GM23338 (cell line): Measurements from ENCODE around the gene PGS1.

Experiments used
- CREB1 ChIP-seq: fragments of 250-450 bp; sonication (Bioruptor Pico); IDR thresholded peaks from 2 replicates; pipeline ENCODE4 v1.5.0; 2020; ENCODE audit warnings: low read depth, mild to moderate bottlenecking, moderate library complexity
- CTCF ChIP-seq, 2 experiments: fragments of 200-600 bp in 1 of 2; sonication (generic) in 1 of 2; conservative IDR thresholded peaks; 2 replicates each; pipeline versions ENCODE4 v1.5.1 to v1.6.1; 2016 to 2017; ENCODE audit warnings: antibody characterized with exemption in 2 of 2, low read depth in 2 of 2, mild to moderate bottlenecking in 2 of 2, moderate library complexity in 1 of 2
- EZH2 ChIP-seq: fragments of 200-600 bp; sonication (generic); IDR thresholded peaks from one replicate; pipeline ENCODE4 v1.8.0; 2017; ENCODE audit warnings: antibody characterized with exemption, mild to moderate bottlenecking, low read depth; ENCODE audit not compliant: unreplicated experiment
- EZH2phosphoT487 ChIP-seq: fragments of 200-600 bp; sonication (generic); IDR thresholded peaks from one replicate; pipeline ENCODE4 v1.8.1; 2018; ENCODE audit warnings: antibody characterized with exemption; ENCODE audit not compliant: unreplicated experiment
- POLR2AphosphoS5 ChIP-seq: IDR thresholded peaks from 2 replicates; pipeline ENCODE4 v1.6.1; 2016; ENCODE audit warnings: antibody characterized with exemption, low read depth
- STAT1 ChIP-seq: IDR thresholded peaks from one replicate; pipeline ENCODE4 v1.6.1; 2016; ENCODE audit warnings: antibody characterized with exemption; ENCODE audit not compliant: unreplicated experiment
- ZNF331 ChIP-seq: fragments of 250-450 bp; sonication (Bioruptor Pico); IDR thresholded peaks from 2 replicates; pipeline ENCODE4 v1.5.0; 2020; ENCODE audit warnings: low read depth, mild to moderate bottlenecking, moderate library complexity
- TF ChIP-seq, protein P1 (sequence below): IDR thresholded peaks from one replicate; pipeline ENCODE4 v1.6.1; 2018; ENCODE audit warnings: antibody characterized with exemption; ENCODE audit not compliant: unreplicated experiment
- TF ChIP-seq, protein P2 (sequence below): fragments of 250-450 bp; sonication (Bioruptor Pico); IDR thresholded peaks from 2 replicates; pipeline ENCODE4 v1.5.0; 2020; ENCODE audit warnings: mild to moderate bottlenecking, moderate library complexity

DNA sequence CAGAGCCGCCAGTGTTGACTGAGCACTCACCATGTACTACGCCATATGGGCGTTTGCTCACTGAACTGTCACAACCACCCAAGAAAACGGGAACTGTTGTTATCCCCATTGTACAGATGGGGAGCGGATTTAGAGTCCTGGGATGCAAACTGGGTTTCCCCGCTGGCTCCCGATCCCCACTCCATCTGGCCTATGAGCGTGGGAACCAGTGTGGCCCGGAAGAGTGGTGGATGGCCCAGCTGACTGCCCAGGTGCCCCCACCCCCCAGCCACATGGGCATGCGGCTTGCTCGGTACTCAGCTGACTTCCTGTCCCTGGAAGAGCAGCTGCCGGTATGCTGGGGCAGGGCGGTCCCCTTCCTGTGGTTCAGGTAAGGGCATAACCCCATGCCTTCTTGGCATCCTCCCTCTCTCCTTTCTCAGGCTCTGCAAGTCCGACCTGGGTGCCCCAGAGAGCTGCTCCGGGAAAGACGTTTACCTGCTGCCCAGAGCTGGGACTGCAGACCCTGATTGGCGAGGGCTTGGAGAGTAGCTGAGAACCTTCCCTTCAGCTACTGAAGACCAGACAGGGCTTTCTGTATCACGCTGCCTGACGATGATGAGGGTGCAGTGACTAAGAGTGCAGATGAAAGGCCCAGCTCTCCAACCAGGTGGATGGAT, 34.8 kb upstream of the PGS1 start:
- TF ChIP-seq, protein P1, sequence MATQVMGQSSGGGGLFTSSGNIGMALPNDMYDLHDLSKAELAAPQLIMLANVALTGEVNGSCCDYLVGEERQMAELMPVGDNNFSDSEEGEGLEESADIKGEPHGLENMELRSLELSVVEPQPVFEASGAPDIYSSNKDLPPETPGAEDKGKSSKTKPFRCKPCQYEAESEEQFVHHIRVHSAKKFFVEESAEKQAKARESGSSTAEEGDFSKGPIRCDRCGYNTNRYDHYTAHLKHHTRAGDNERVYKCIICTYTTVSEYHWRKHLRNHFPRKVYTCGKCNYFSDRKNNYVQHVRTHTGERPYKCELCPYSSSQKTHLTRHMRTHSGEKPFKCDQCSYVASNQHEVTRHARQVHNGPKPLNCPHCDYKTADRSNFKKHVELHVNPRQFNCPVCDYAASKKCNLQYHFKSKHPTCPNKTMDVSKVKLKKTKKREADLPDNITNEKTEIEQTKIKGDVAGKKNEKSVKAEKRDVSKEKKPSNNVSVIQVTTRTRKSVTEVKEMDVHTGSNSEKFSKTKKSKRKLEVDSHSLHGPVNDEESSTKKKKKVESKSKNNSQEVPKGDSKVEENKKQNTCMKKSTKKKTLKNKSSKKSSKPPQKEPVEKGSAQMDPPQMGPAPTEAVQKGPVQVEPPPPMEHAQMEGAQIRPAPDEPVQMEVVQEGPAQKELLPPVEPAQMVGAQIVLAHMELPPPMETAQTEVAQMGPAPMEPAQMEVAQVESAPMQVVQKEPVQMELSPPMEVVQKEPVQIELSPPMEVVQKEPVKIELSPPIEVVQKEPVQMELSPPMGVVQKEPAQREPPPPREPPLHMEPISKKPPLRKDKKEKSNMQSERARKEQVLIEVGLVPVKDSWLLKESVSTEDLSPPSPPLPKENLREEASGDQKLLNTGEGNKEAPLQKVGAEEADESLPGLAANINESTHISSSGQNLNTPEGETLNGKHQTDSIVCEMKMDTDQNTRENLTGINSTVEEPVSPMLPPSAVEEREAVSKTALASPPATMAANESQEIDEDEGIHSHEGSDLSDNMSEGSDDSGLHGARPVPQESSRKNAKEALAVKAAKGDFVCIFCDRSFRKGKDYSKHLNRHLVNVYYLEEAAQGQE, result no peak
- TF ChIP-seq CTCF (conservative IDR thresholded peaks at IDR 0.05; ENCODE audit: low read depth in 2 of 2), result no peak
- no peak for TF ChIP-seq EZH2phosphoT487
- TF ChIP-seq EZH2, result no peak
- TF ChIP-seq POLR2AphosphoS5, result no peak
- TF ChIP-seq, protein P2, sequence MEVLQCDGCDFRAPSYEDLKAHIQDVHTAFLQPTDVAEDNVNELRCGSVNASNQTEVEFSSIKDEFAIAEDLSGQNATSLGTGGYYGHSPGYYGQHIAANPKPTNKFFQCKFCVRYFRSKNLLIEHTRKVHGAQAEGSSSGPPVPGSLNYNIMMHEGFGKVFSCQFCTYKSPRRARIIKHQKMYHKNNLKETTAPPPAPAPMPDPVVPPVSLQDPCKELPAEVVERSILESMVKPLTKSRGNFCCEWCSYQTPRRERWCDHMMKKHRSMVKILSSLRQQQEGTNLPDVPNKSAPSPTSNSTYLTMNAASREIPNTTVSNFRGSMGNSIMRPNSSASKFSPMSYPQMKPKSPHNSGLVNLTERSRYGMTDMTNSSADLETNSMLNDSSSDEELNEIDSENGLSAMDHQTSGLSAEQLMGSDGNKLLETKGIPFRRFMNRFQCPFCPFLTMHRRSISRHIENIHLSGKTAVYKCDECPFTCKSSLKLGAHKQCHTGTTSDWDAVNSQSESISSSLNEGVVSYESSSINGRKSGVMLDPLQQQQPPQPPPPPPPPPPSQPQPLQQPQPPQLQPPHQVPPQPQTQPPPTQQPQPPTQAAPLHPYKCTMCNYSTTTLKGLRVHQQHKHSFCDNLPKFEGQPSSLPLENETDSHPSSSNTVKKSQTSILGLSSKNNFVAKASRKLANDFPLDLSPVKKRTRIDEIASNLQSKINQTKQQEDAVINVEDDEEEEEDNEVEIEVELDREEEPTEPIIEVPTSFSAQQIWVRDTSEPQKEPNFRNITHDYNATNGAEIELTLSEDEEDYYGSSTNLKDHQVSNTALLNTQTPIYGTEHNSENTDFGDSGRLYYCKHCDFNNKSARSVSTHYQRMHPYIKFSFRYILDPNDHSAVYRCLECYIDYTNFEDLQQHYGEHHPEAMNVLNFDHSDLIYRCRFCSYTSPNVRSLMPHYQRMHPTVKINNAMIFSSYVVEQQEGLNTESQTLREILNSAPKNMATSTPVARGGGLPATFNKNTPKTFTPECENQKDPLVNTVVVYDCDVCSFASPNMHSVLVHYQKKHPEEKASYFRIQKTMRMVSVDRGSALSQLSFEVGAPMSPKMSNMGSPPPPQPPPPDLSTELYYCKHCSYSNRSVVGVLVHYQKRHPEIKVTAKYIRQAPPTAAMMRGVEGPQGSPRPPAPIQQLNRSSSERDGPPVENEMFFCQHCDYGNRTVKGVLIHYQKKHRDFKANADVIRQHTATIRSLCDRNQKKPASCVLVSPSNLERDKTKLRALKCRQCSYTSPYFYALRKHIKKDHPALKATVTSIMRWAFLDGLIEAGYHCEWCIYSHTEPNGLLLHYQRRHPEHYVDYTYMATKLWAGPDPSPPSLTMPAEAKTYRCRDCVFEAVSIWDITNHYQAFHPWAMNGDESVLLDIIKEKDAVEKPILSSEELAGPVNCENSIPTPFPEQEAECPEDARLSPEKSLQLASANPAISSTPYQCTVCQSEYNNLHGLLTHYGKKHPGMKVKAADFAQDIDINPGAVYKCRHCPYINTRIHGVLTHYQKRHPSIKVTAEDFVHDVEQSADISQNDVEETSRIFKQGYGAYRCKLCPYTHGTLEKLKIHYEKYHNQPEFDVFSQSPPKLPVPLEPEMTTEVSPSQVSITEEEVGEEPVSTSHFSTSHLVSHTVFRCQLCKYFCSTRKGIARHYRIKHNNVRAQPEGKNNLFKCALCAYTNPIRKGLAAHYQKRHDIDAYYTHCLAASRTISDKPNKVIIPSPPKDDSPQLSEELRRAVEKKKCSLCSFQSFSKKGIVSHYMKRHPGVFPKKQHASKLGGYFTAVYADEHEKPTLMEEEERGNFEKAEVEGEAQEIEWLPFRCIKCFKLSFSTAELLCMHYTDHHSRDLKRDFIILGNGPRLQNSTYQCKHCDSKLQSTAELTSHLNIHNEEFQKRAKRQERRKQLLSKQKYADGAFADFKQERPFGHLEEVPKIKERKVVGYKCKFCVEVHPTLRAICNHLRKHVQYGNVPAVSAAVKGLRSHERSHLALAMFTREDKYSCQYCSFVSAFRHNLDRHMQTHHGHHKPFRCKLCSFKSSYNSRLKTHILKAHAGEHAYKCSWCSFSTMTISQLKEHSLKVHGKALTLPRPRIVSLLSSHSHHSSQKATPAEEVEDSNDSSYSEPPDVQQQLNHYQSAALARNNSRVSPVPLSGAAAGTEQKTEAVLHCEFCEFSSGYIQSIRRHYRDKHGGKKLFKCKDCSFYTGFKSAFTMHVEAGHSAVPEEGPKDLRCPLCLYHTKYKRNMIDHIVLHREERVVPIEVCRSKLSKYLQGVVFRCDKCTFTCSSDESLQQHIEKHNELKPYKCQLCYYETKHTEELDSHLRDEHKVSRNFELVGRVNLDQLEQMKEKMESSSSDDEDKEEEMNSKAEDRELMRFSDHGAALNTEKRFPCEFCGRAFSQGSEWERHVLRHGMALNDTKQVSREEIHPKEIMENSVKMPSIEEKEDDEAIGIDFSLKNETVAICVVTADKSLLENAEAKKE (CRISPR knock-in tag), result no peak
- TF ChIP-seq ZNF331 (CRISPR knock-in tag), result no peak
- no peak for TF ChIP-seq STAT1
- no peak for TF ChIP-seq CREB1 (CRISPR knock-in tag)
